DOHH2 (cell line): Measurements from ENCODE around the gene KITLG.

ENCODE experiments used
- EZH2phosphoT487 ChIP-seq: fragments of 200-600 bp; sonication (generic); IDR thresholded peaks from 2 replicates; pipeline ENCODE4 v1.6.1; 2017; ENCODE audit warnings: borderline replicate concordance, mild to moderate bottlenecking, antibody characterized with exemption, low read length, moderate library complexity, mixed read lengths
- TF ChIP-seq, protein P1 (sequence below): fragments of 200-600 bp; sonication (generic); IDR thresholded peaks from one replicate; pipeline ENCODE4 v1.5.1; 2014; ENCODE audit warnings: antibody characterized with exemption, mild to moderate bottlenecking, low read depth, low read length; ENCODE audit not compliant: poor library complexity, severe bottlenecking

DNA sequence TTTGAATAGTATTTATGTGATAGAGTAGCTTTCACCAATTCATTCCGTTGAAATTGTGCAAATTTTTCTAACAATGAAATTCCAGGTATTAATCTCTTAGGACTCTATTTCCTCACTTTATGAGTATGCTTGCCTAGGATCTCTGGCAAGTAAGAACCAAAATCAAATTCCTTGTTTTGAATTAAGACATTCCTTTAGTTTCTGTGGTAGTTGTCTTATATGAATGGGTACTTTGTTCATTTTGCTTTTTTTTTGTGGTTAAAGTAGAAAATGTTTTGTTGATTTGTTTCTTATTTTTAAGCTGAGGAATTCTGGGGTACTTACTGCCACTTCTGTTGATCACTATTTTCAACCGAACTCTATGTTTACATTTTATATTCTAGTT, 59.8 kb downstream of the KITLG start:
- TF ChIP-seq EZH2phosphoT487 = no peak
- TF ChIP-seq, protein P1, sequence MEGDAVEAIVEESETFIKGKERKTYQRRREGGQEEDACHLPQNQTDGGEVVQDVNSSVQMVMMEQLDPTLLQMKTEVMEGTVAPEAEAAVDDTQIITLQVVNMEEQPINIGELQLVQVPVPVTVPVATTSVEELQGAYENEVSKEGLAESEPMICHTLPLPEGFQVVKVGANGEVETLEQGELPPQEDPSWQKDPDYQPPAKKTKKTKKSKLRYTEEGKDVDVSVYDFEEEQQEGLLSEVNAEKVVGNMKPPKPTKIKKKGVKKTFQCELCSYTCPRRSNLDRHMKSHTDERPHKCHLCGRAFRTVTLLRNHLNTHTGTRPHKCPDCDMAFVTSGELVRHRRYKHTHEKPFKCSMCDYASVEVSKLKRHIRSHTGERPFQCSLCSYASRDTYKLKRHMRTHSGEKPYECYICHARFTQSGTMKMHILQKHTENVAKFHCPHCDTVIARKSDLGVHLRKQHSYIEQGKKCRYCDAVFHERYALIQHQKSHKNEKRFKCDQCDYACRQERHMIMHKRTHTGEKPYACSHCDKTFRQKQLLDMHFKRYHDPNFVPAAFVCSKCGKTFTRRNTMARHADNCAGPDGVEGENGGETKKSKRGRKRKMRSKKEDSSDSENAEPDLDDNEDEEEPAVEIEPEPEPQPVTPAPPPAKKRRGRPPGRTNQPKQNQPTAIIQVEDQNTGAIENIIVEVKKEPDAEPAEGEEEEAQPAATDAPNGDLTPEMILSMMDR = no peak
